OCI-LY7 (cell line): ENCODE measurements around the gene CCDC190. TPM values are rescaled to one million over a fixed set of nuclear protein-coding genes. Genes with fewer than 3 reads are reported as not detected.

Source experiments
- BruUV-seq: library from RNA; stranded (reverse); fragments of 400-500 nt; replicated peaks from 2 replicates; lab custom pipeline; 2021; lab: Mats Ljungman, UMichigan
- CTCF ChIA-PET: fragments of 300-600 bp; sonication (Branson Sonifier 250); formaldehyde crosslinking; loops from one replicate; lab custom pipeline; 2022; ENCODE audit warnings: antibody characterized with exemption; ENCODE audit not compliant: unreplicated experiment; lab: Charles Lee
- POLR2A ChIA-PET: fragments of 300-600 bp; sonication (Branson Sonifier 250); formaldehyde crosslinking; loops from one replicate; lab custom pipeline; 2022; ENCODE audit warnings: antibody characterized with exemption; lab: Charles Lee
- DNase-seq: peaks from one replicate; pipeline ENCODE4 v3.0.0-alpha.2; 2015; ENCODE audit warnings: low spot score
- H2AFZ ChIP-seq: fragments of 200-600 bp; sonication (generic), shearing (Covaris generic); 2 replicates; pipeline ENCODE4 v1.6.1; 2014; ENCODE audit warnings: mild to moderate bottlenecking, antibody characterized with exemption, low read length, moderate library complexity
- H3K27ac ChIP-seq: fragments of 200-600 bp; sonication (generic); 2 replicates; pipeline ENCODE4 v1.5.1; 2014; ENCODE audit warnings: mixed run types, low read depth, mild to moderate bottlenecking, moderate library complexity, low read length, inconsistent platforms; ENCODE audit not compliant: poor library complexity, severe bottlenecking
- H3K36me3 ChIP-seq: fragments of 200-600 bp; sonication (generic); 2 replicates; pipeline ENCODE4 v1.6.1; 2014; ENCODE audit warnings: mild to moderate bottlenecking, antibody characterized with exemption, low read length, moderate library complexity, mixed read lengths; ENCODE audit not compliant: insufficient read depth
- H3K4me1 ChIP-seq: fragments of 200-600 bp; sonication (generic); 2 replicates; pipeline ENCODE4 v1.5.1; 2014; ENCODE audit warnings: mild to moderate bottlenecking, low read length; ENCODE audit not compliant: insufficient read depth, poor library complexity, severe bottlenecking
- H3K4me2 ChIP-seq: fragments of 200-600 bp; sonication (generic); 2 replicates; pipeline ENCODE4 v1.6.1; 2014; ENCODE audit warnings: mild to moderate bottlenecking, low read length
- H3K4me3 ChIP-seq: fragments of 200-600 bp; sonication (generic); 2 replicates; pipeline ENCODE4 v1.5.1; 2014; ENCODE audit warnings: mild to moderate bottlenecking, low read depth, low read length; ENCODE audit not compliant: poor library complexity, severe bottlenecking
- H3K79me2 ChIP-seq: fragments of 200-600 bp; sonication (generic); 2 replicates; pipeline ENCODE4 v1.6.1; 2016; ENCODE audit warnings: low read depth, mild to moderate bottlenecking, low read length, moderate library complexity, mixed read lengths; ENCODE audit not compliant: insufficient read depth
- H3K9me2 ChIP-seq: fragments of 200-600 bp; sonication (generic); 2 replicates; pipeline ENCODE4 v1.6.1; 2016; ENCODE audit warnings: mild to moderate bottlenecking, low read length, mixed read lengths; ENCODE audit not compliant: insufficient read depth
- H3K9me3 ChIP-seq: fragments of 200-600 bp; sonication (generic); 2 replicates; pipeline ENCODE4 v1.6.1; 2014; ENCODE audit warnings: mild to moderate bottlenecking, mixed run types, low read length, mixed read lengths
- H4K20me1 ChIP-seq: fragments of 200-600 bp; sonication (generic); 2 replicates; pipeline ENCODE4 v1.6.1; 2014; ENCODE audit warnings: mild to moderate bottlenecking, antibody characterized with exemption, low read length, moderate library complexity, mixed read lengths; ENCODE audit not compliant: insufficient read depth
- EZH2phosphoT487 ChIP-seq: fragments of 200-600 bp; sonication (generic); IDR thresholded peaks from 2 replicates; pipeline ENCODE4 v1.6.1; 2018; ENCODE audit warnings: low read depth, borderline replicate concordance, mild to moderate bottlenecking, mixed run types, antibody characterized with exemption, low read length, moderate library complexity, mixed read lengths
- intact Hi-C: fragments of 100-400 bp; cut with micrococcal nuclease; formaldehyde crosslinking; loops from one replicate; pipeline ENCODE4 v1.10.0; 2022; ENCODE audit not compliant: unreplicated experiment
- total RNA-seq, 2 experiments: library from RNA; depleted of rRNA in 1 of 2; stranded (reverse); fragments of >200 nt in 1 of 2; shearing (Covaris generic) in 1 of 2; gene quantifications; 2 replicates each; pipeline ENCODE4 v1.2.3, GENCODE V29; 2014 to 2022
- TF ChIP-seq, protein P1 (sequence below): fragments of 200-600 bp; sonication (generic); conservative IDR thresholded peaks from 2 replicates; pipeline ENCODE4 v1.5.1; 2014; ENCODE audit warnings: mild to moderate bottlenecking, antibody characterized with exemption, low read length, moderate library complexity, mixed read lengths

CCDC190 gene
- total RNA-seq, 2 experiments from 2014 or later, result not detected

DNA sequence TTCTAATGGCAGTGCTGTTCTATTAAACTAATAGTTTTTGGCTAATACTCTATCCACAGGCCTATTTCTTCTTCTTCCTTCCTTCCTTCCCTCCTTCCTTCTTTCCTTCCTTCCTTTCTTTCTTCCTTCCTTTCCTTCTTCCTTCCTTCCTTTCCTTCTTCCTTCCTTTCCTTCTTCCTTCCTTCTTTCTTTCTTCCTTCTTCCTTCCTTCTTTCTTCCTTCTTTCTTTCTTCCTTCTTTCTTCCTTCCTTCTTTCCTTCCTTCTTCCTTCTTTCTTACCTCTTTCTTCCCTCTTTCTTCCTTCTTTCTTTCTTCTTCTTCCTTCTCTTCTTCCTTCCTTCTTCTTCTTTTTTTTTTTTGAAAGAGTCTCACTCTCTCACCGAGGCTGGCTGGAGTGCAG lies 31.7 kb downstream of the CCDC190 start:
- H4K20me1 ChIP-seq, result no peaks in the 10 kb centered on the region
- H3K9me2 ChIP-seq, result no peaks in the 10 kb centered on the region
- no peak overlapping the region for H3K4me2 ChIP-seq
- H3K4me1 ChIP-seq, result no peaks in the 10 kb centered on the region
- BruUV-seq, result no TSS peak
- intact Hi-C loops, result no loop called here
- no peak for DNase-seq
- no peaks in the 10 kb centered on the region for H3K79me2 ChIP-seq
- no peak overlapping the region for H3K27ac ChIP-seq
- POLR2A ChIA-PET, result no interaction called here
- H3K9me3 ChIP-seq, result no peaks in the 10 kb centered on the region
- TF ChIP-seq, protein P1, sequence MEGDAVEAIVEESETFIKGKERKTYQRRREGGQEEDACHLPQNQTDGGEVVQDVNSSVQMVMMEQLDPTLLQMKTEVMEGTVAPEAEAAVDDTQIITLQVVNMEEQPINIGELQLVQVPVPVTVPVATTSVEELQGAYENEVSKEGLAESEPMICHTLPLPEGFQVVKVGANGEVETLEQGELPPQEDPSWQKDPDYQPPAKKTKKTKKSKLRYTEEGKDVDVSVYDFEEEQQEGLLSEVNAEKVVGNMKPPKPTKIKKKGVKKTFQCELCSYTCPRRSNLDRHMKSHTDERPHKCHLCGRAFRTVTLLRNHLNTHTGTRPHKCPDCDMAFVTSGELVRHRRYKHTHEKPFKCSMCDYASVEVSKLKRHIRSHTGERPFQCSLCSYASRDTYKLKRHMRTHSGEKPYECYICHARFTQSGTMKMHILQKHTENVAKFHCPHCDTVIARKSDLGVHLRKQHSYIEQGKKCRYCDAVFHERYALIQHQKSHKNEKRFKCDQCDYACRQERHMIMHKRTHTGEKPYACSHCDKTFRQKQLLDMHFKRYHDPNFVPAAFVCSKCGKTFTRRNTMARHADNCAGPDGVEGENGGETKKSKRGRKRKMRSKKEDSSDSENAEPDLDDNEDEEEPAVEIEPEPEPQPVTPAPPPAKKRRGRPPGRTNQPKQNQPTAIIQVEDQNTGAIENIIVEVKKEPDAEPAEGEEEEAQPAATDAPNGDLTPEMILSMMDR, result no peak
- TF ChIP-seq EZH2phosphoT487, result no peak
- H3K4me3 ChIP-seq, result no peak overlapping the region
- no peaks in the 10 kb centered on the region for H3K36me3 ChIP-seq
- H2AFZ ChIP-seq, result no peak overlapping the region
- CTCF ChIA-PET, result no interaction called here

DNA sequence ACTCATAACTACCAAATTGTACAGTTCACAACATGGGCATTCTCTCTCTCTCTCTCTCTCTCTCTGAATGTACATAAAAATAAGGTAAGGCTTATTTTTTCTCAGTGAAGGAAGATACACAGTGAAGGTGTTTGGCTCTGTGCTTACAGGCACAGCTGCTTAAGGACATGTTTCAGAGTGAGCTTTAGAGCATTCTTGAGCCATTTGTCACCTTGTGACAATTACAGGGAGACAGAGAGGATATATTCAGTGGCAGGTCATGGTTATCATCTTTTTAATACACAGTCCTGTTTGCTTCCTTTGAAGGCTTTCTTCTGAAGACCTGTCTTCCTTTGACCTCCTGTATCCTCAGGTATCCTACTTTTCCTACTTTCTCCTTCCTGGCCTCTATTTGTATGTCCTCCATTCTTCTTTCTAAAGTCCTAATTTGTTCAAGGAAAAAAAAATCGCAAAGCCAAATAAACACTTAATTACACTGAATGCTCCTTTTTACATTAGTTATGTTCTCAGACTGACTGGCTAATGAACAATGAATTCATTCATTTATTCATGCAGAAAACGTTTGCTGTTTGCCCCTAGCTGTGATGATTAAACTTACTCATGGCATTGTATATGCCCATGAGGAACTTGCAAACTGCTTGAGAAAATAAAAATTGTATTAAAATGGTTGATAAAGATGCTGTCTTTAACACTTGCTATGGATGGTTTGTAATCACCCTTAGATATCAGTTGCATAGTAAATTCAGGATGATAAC lies 37.0 kb downstream of the CCDC190 start:
- no TSS peak for BruUV-seq
- Histone ChIP-seq H3K36me3 (no peaks in the 10 kb centered on the region), H3K4me2 (no peak overlapping the region), H3K79me2 (no peaks in the 10 kb centered on the region), H3K9me3 (no peaks in the 10 kb centered on the region), H3K9me2 (no peaks in the 10 kb centered on the region), H2AFZ (no peak overlapping the region), H3K4me3 (no peak overlapping the region), H4K20me1 (no peaks in the 10 kb centered on the region), H3K4me1 (no peaks in the 10 kb centered on the region), H3K27ac (no peak overlapping the region)
- ChIA-PET CTCF (no interaction called here), POLR2A (interaction anchor here (0.6 kb wide), 1 partner anchor 364 kb away, joined by 3 read pairs; no protein-coding TSS in a partner anchor)
- no peak for DNase-seq
- intact Hi-C loops, result no loop called here
- TF ChIP-seq EZH2phosphoT487, result no peak
- TF ChIP-seq, protein P1, result no peak

DNA sequence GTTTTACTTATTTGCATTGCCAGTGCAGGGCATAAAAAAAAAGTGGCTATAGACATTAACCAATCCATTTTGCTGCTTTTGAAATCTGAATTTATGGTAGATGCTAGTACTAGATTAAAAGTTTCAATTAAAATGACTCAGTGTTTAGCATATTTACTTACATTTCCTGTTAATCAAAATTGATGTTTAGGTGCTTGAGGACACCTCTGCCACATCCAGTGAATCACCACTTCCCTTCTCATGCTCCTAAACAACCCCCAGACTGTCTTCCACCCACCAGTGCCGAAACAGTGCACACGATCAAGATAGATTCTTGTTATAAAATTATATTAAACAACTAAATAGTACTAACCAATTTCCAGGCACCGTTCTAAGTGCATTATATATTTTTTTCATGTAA lies 37.7 kb downstream of the CCDC190 start:
- Histone ChIP-seq H3K9me2 (no peaks in the 10 kb centered on the region), H2AFZ (no peak overlapping the region), H3K4me2 (no peak overlapping the region), H3K4me1 (no peaks in the 10 kb centered on the region), H3K79me2 (no peaks in the 10 kb centered on the region), H3K4me3 (no peak overlapping the region), H3K9me3 (no peaks in the 10 kb centered on the region), H4K20me1 (no peaks in the 10 kb centered on the region), H3K27ac (no peak overlapping the region), H3K36me3 (no peaks in the 10 kb centered on the region)
- BruUV-seq, result no TSS peak
- ChIA-PET POLR2A (interaction anchor here (0.6 kb wide), 1 partner anchor 363 kb away, joined by 3 read pairs; no protein-coding TSS in a partner anchor), CTCF (no interaction called here)
- TF ChIP-seq EZH2phosphoT487, result no peak
- TF ChIP-seq, protein P1, result no peak
- no peak for DNase-seq
- intact Hi-C loops, result no loop called here
